SU-DHL-6 (cell line): ENCODE results near the gene ADSS1.

Experiments
- H2AFZ ChIP-seq: fragments of 200-600 bp; sonication (generic); 2 replicates; pipeline ENCODE4 v1.6.1; 2014; ENCODE audit warnings: low read depth, mild to moderate bottlenecking, moderate library complexity, mixed read lengths, antibody characterized with exemption, low read length; ENCODE audit not compliant: severe bottlenecking
- H3F3A ChIP-seq: fragments of 200-600 bp; shearing (Covaris generic); 2 replicates; pipeline ENCODE4 v1.6.0; 2016; ENCODE audit warnings: antibody characterized with exemption, mild to moderate bottlenecking; ENCODE audit not compliant: insufficient read depth
- H3K27ac ChIP-seq: fragments of 200-600 bp; sonication (generic); 2 replicates; pipeline ENCODE4 v1.5.1; 2016; ENCODE audit warnings: low read depth, mild to moderate bottlenecking, low read length, moderate library complexity, mixed read lengths
- H3K27me3 ChIP-seq: fragments of 200-600 bp; sonication (generic), shearing (Covaris generic); 2 replicates; pipeline ENCODE4 v1.6.0; 2014; ENCODE audit warnings: mild to moderate bottlenecking, low read length
- H3K36me3 ChIP-seq: fragments of 200-600 bp; sonication (generic); 2 replicates; pipeline ENCODE4 v1.6.1; 2014; ENCODE audit warnings: mild to moderate bottlenecking, low read length, mixed read lengths
- H3K4me2 ChIP-seq: fragments of 300-600, 200-600 bp; shearing (Covaris generic), sonication (generic); 2 replicates; pipeline ENCODE4 v1.6.0; 2014; ENCODE audit warnings: low read length, low read depth, mild to moderate bottlenecking; ENCODE audit not compliant: poor library complexity, severe bottlenecking
- H3K4me3 ChIP-seq: fragments of 200-600 bp; sonication (generic); 2 replicates; pipeline ENCODE4 v1.5.1; 2014; ENCODE audit warnings: antibody characterized with exemption, low read length, mild to moderate bottlenecking, mixed read lengths; ENCODE audit not compliant: insufficient read depth, poor library complexity, severe bottlenecking
- H3K79me2 ChIP-seq: fragments of 200-600 bp; sonication (generic); 2 replicates; pipeline ENCODE4 v1.6.1; 2014; ENCODE audit warnings: mild to moderate bottlenecking, low read length, moderate library complexity; ENCODE audit not compliant: insufficient read depth
- H3K9ac ChIP-seq: fragments of 200-600 bp; sonication (generic); 2 replicates; pipeline ENCODE4 v1.7.0; 2014; ENCODE audit warnings: mild to moderate bottlenecking, low read length
- H3K9me2 ChIP-seq: fragments of 200-600 bp; sonication (generic); replicated peaks from 2 replicates; pipeline ENCODE4 v1.6.1; 2014; ENCODE audit warnings: low read length; ENCODE audit not compliant: insufficient read depth
- H3K9me3 ChIP-seq: fragments of 200-600 bp; sonication (generic); 2 replicates; pipeline ENCODE4 v1.6.1; 2014; ENCODE audit warnings: low read length, mixed read lengths; ENCODE audit not compliant: insufficient read depth
- H4K20me1 ChIP-seq: fragments of 200-600 bp; sonication (generic); 2 replicates; pipeline ENCODE4 v1.6.1; 2014; ENCODE audit warnings: low read depth, mild to moderate bottlenecking, antibody characterized with exemption, low read length, moderate library complexity, mixed read lengths
- EZH2phosphoT487 ChIP-seq: fragments of 200-600 bp; sonication (generic), shearing (Covaris generic); conservative IDR thresholded peaks from 2 replicates; pipeline ENCODE4 v1.6.1; 2018; ENCODE audit warnings: mild to moderate bottlenecking, antibody characterized with exemption, low read length, moderate library complexity, mixed read lengths
- TF ChIP-seq, protein P1 (sequence below): fragments of 200-600 bp; sonication (generic); IDR thresholded peaks from one replicate; pipeline ENCODE4 v1.5.1; 2017; ENCODE audit warnings: antibody characterized with exemption, mild to moderate bottlenecking, low read length, moderate library complexity; ENCODE audit not compliant: insufficient read depth, poor library complexity, severe bottlenecking

ADSS1 gene

DNA sequence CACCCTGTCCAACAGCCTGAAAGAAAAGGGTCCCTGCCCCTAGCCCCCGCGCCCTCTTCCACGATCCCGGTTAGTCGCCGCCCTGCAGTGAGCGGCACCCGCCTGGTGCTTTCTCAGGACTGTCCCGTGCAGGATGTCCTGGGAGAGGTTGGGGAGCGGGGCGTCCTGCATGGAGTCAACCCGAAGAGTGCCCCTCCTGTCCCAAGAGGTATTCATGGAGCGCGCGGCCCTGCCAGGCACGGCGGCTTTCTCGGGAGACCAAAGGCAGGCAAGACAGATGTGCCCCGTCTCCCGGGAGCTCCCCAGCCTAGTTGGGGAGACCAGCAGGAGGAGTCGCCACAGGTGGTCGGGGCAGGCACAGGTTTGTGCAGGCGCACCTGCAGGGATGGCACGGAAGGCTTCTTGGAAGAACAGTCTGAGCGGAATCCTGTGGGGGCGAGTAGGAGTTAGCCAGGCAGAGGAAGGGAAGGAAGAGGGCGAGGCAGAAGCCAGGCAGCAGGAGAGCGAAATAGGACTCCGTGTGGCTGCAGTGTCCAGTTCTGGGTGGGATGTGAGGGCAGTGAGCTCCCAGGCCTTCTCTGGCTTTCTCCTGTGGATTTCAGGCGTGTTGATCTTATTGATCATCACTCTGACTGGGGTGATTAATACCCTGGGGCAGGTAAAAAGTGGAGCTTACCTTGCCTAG, 29.6 kb downstream of the ADSS1 start:
- Histone ChIP-seq H2AFZ (peak overlapping the region; percentile 23), H4K20me1 (no peaks in the 10 kb centered on the region; the same call in 1 of the 2 replicates), H3K36me3 (no peaks in the 10 kb centered on the region), H3K79me2 (peaks cover 32% of the 10 kb centered on the region), H3K4me2 (peak overlapping the region; percentile 65), H3K9me3 (no peaks in the 10 kb centered on the region), H3K9ac (peak overlapping the region; percentile 95), H3F3A (no peaks in the 10 kb centered on the region), H3K4me3 (peak overlapping the region; percentile 73), H3K9me2 (no peaks in the 10 kb centered on the region), H3K27ac (0 out of 2 replicates have a peak overlapping the region, but pooled peaks have one; percentile 22), H3K27me3 (no peaks in the 10 kb centered on the region)
- no peak for TF ChIP-seq EZH2phosphoT487
- TF ChIP-seq, protein P1, sequence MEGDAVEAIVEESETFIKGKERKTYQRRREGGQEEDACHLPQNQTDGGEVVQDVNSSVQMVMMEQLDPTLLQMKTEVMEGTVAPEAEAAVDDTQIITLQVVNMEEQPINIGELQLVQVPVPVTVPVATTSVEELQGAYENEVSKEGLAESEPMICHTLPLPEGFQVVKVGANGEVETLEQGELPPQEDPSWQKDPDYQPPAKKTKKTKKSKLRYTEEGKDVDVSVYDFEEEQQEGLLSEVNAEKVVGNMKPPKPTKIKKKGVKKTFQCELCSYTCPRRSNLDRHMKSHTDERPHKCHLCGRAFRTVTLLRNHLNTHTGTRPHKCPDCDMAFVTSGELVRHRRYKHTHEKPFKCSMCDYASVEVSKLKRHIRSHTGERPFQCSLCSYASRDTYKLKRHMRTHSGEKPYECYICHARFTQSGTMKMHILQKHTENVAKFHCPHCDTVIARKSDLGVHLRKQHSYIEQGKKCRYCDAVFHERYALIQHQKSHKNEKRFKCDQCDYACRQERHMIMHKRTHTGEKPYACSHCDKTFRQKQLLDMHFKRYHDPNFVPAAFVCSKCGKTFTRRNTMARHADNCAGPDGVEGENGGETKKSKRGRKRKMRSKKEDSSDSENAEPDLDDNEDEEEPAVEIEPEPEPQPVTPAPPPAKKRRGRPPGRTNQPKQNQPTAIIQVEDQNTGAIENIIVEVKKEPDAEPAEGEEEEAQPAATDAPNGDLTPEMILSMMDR, result no peak

DNA sequence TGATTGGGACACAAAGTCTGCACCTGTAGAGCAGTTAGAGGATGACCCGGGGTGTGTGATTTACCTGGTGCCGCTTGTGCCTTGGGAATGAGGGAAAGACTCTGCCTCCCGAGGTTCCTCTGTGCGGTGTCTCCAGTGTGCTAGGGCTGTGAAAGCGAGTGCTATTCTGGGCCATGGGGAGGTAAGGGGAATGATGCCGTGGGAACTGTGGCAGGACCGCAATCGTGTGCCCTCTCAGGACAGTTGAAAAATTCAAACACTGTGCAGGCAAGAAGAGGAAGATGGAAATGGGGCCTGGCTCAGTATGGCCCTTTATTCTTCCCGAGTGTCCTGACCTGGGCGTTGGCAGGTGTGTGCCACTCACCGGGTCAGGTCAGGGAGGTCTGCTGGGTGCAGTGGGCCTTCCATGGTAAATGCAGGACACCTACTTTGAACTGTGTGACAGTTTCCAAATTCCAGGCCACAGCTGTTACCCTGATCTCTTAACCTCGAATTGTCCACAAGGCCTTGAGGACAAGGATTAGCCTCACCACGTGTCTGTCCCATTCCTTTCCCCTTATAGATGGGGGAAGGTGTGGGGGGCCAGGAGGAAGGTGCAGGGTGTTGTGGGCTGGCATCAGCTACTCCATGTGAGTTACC, 30.3 kb downstream of the ADSS1 start:
- H3K27me3 ChIP-seq, result no peaks in the 10 kb centered on the region
- peaks cover 32% of the 10 kb centered on the region for H3K79me2 ChIP-seq
- H3K4me3 ChIP-seq, result peak overlapping the region; percentile 73
- TF ChIP-seq, protein P1, result no peak
- no peak for TF ChIP-seq EZH2phosphoT487
- no peaks in the 10 kb centered on the region for H3K9me3 ChIP-seq
- peak overlapping the region; percentile 95 for H3K9ac ChIP-seq
- no peak overlapping the region for H3K27ac ChIP-seq
- no peak overlapping the region for H2AFZ ChIP-seq
- peak overlapping the region; percentile 65 for H3K4me2 ChIP-seq
- no peaks in the 10 kb centered on the region for H3K36me3 ChIP-seq
- H3K9me2 ChIP-seq, result no peaks in the 10 kb centered on the region
- H3F3A ChIP-seq, result no peaks in the 10 kb centered on the region
- H4K20me1 ChIP-seq, result no peaks in the 10 kb centered on the region; the same call in 1 of the 2 replicates

DNA sequence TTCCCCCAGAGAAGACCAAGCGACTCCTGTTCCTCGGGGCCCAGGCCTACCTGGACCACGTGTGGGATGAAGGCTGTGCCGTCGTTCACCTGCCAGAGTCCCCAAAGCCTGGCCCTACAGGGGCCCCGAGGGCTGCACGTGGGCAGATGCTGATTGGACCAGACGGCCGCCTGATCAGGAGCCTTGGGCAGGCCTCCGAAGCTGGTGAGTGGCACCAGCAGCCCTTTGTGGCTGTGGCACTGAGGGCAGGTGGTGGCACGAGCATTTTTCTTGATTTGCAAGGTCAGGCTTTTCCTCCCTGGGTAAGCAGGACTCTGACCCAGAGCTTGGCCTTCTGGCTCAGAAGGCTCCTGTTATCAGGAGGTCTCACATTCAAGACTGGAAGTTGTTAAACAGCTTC, 31.6 kb downstream of the ADSS1 start:
- Histone ChIP-seq H3K79me2 (peaks cover 32% of the 10 kb centered on the region), H2AFZ (no peak overlapping the region), H3K27me3 (no peaks in the 10 kb centered on the region), H3K27ac (no peak overlapping the region), H3K9me2 (no peaks in the 10 kb centered on the region), H3F3A (no peaks in the 10 kb centered on the region), H3K36me3 (no peaks in the 10 kb centered on the region), H3K9ac (no peak overlapping the region), H3K9me3 (no peaks in the 10 kb centered on the region), H3K4me3 (no peak overlapping the region), H4K20me1 (no peaks in the 10 kb centered on the region; the same call in 1 of the 2 replicates), H3K4me2 (no peak overlapping the region)
- TF ChIP-seq, protein P1, result no peak
- TF ChIP-seq EZH2phosphoT487, result no peak
